Right lobe of liver (tissue), 6 donors: ENCODE measurements around the gene SLX4IP. TPM values are rescaled to one million over a fixed set of nuclear protein-coding genes. Genes with fewer than 3 reads are reported as not detected.

ENCODE experiments used
- ATAC-seq, 4 donors: fragments of 200-7000 bp; cut with Tn5 transposase; one replicate each; pipeline ENCODE4 v1.9.1; 2020; ENCODE audit warnings: mild to moderate bottlenecking in 4 of 4, moderate library complexity in 4 of 4
- DNase-seq, 3 donors: peaks; one replicate each; pipeline ENCODE4 v3.0.0-alpha.2; 2020
- H3K27ac ChIP-seq, 3 donors: fragments of 200-600 bp; one replicate each; pipeline ENCODE4 v1.8.0; 2022
- H3K27me3 ChIP-seq, 2 donors: fragments of 200-600 bp; one replicate each; pipeline ENCODE4 v1.8.0; 2022
- H3K36me3 ChIP-seq, 4 donors: fragments of 200-600 bp; sonication (generic) in 1 of 4; one replicate each; pipeline versions ENCODE4 v1.5.1 to v1.8.0; 2017 to 2022; ENCODE audit warnings: control low read depth in 1 of 4
- H3K4me1 ChIP-seq, 4 donors: fragments of 200-600 bp; sonication (generic) in 1 of 4; one replicate each; pipeline versions ENCODE4 v1.5.1 to v1.8.0; 2017 to 2022; ENCODE audit warnings: control low read depth in 1 of 4
- H3K4me3 ChIP-seq, 3 donors: fragments of 200-600 bp; one replicate each; pipeline ENCODE4 v1.8.0; 2022
- H3K9me3 ChIP-seq, 4 donors: fragments of 200-600 bp; sonication (generic) in 1 of 4; one replicate each; pipeline versions ENCODE4 v1.5.1 to v1.8.0; 2017 to 2022; ENCODE audit warnings: control low read depth in 1 of 4
- POLR2A ChIP-seq: fragments of 450-650 bp; IDR thresholded peaks from one replicate; pipeline ENCODE4 v1.6.1; 2017; ENCODE audit warnings: antibody characterized with exemption, mild to moderate bottlenecking
- WGBS: methylation state at CpG from one replicate; pipeline ENCODE4 v1.1.6; 2018; ENCODE audit warnings: low coverage, low lambda C conversion rate; ENCODE audit not compliant: insufficient coverage; ENCODE audit errors: missing lambda C conversion rate; 5-methylcytosine and 5-hydroxymethylcytosine counted together
- intact Hi-C, 2 donors: fragments of 100-400 bp; cut with DNase I; formaldehyde crosslinking; loops; one replicate each; pipeline versions ENCODE4 v1.11.2 to v1.14.1; 2022
- total RNA-seq, 6 experiments: library from RNA; depleted of rRNA in 2 of 6; stranded (reverse); fragments of >200 nt in 2 of 6; fragmentation: NEBNext Ultra II Directional in 3 of 6; extraction: Animal tissue kit (Norgen Biotek cat#: 25700) in 3 of 6; gene quantifications; one replicate each; pipeline versions ENCODE4 v1.1.0 to v1.2.4, GENCODE V29; 2016 to 2023
- TF ChIP-seq, protein P1 (sequence below), 4 donors: fragments of 200-600 bp in 3 of 4; fragments of 450-650 bp in 1 of 4; IDR thresholded peaks; one replicate each; pipeline versions ENCODE4 v1.5.1 to v1.8.0; 2016 to 2022; ENCODE audit warnings: antibody characterized with exemption in 4 of 4, mild to moderate bottlenecking in 2 of 4
- donor health status: DM: no; HTN: yes; CAD: no.
- donor health status: DM: no; HTN: no; CAD: no.
- donor health status: DM: no; HTN: no; CAD: no.
- donor health status: DM: no; HTN: yes; CAD: no.
- donor health status: DM: no; HTN: yes; CAD: no.

The SLX4IP gene
- total RNA-seq, 6 experiments from 2014 or later: 2.0 to 4.0 (median 3.5) TPM

DNA sequence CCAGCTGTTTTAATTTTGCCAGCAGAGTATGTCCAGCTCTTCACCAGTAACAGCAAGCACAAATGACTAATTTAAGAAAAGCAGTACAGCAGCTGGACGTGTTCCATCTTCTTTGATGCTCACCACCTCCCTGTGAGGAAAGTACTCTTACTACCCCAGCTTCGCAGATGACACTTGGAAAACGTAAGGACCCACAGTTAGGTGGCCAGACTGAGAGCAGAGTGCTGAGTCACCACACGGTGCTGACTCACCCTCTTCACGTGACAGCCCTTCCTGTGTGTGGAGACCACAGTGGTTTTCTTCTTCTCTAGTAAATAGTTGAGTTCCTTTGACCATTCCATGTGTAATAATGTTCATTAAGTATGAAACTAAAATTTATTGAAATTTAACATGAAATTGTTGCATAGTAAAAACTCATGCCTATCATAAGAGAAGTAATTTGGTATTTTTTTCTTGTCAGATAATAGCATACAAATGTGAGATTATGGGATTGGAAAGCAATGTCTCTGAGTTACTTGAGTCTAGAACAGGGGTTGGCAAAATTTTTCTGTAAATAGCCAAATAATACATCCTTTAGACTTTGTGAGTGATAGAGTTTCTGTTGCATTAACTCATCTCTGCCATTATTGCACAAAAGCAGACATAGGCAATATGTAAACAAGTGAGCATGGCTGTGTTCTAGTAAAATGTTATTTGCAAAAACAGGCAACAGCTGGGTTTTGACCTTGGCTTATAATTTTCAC lies 76.6 kb downstream of the SLX4IP start:
- no peak for TF ChIP-seq POLR2A
- TF ChIP-seq, protein P1, sequence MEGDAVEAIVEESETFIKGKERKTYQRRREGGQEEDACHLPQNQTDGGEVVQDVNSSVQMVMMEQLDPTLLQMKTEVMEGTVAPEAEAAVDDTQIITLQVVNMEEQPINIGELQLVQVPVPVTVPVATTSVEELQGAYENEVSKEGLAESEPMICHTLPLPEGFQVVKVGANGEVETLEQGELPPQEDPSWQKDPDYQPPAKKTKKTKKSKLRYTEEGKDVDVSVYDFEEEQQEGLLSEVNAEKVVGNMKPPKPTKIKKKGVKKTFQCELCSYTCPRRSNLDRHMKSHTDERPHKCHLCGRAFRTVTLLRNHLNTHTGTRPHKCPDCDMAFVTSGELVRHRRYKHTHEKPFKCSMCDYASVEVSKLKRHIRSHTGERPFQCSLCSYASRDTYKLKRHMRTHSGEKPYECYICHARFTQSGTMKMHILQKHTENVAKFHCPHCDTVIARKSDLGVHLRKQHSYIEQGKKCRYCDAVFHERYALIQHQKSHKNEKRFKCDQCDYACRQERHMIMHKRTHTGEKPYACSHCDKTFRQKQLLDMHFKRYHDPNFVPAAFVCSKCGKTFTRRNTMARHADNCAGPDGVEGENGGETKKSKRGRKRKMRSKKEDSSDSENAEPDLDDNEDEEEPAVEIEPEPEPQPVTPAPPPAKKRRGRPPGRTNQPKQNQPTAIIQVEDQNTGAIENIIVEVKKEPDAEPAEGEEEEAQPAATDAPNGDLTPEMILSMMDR (IDR thresholded peaks at IDR 0.05): no peak
- 17% methylated on average over 5 of the region's 5 CpGs for WGBS
- ATAC-seq: peak; percentile 88 to 96 (median 89)
- intact Hi-C loops: no loop called here
- DNase-seq: peak; percentile 76 to 79 (median 76)
- Histone ChIP-seq H3K27me3 (no peaks in the 10 kb centered on the region), H3K27ac (peak overlapping the region in 2 of 3 donors; percentile 33 to 42), H3K9me3 (no peaks in the 10 kb centered on the region), H3K4me3 (no peak overlapping the region), H3K36me3 (no peaks in the 10 kb centered on the region), H3K4me1 (peaks cover 0 to 26% (median 10%) of the 10 kb centered on the region in 4 donors)

DNA sequence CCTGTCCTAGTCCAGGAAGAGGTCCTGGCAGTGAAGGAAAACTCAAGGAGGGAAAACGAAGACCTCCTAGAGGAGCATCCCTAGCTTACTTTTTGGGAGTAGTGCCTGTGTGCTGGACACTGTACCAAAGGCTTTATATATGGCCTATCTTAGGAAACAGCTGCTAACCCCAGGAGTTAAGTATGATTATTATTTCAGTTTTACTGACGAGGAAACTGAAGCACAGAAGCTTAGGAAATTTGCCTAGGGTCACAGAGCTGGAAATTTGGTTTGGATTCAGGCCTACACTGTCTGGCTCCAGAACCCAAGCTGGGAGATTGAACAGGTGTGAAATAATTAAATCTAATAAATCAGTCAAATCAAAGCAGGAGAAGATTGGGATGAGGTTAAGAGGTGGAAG lies 78.0 kb downstream of the SLX4IP start:
- intact Hi-C loops: no loop called here
- H3K4me1 ChIP-seq: peaks cover 0 to 26% (median 8%) of the 10 kb centered on the region in 4 donors
- no peak overlapping the region for H3K27ac ChIP-seq
- WGBS: 57% methylated on average over 1 of the region's 2 CpGs
- ATAC-seq (no peak), DNase-seq (no peak)
- H3K36me3 ChIP-seq: no peaks in the 10 kb centered on the region
- no peaks in the 10 kb centered on the region for H3K27me3 ChIP-seq
- H3K9me3 ChIP-seq: no peaks in the 10 kb centered on the region
- no peak overlapping the region for H3K4me3 ChIP-seq
- TF ChIP-seq POLR2A: no peak
- TF ChIP-seq, protein P1 (IDR thresholded peaks at IDR 0.05): no peak

DNA sequence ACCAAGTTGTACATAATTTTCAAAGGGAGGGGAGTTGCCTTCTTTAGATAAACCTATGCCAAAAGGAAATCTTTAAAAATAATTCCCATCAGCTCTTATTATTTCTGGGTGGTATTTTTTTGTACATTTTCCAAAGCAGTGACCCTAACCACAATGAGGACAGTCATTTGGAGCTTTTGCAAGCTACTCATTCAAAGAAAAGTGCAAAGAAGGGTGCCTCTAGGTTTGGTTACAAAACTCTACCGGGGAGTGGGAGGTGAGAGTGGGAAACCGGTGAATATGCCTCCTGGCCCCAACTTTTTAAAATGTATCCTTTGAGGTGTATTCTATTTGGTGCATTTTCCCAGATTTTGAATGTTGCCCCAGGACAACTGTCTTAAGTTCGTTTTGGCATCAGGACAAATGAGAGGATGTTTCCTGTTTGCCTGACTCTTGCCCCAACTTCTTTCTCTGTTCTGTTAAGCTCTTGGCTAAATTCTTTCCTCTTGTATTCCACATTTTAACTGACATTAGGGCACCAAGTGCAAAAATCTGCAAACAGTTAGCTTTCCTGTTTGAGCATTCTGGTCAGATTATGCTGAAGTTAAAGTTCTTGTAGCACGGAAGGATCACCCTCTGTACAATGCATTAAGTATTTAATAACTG lies 78.9 kb downstream of the SLX4IP start:
- WGBS: 53% methylated on average over 4 of the region's 4 CpGs
- H3K36me3 ChIP-seq: no peaks in the 10 kb centered on the region
- intact Hi-C loops: no loop called here
- peaks cover 0 to 26% (median 7%) of the 10 kb centered on the region in 4 donors for H3K4me1 ChIP-seq
- peak in 1 of 4 donors; percentile 28 for ATAC-seq
- no peak for DNase-seq
- no peak overlapping the region for H3K4me3 ChIP-seq
- no peak for TF ChIP-seq POLR2A
- TF ChIP-seq, protein P1 (IDR thresholded peaks at IDR 0.05): no peak
- H3K9me3 ChIP-seq: no peaks in the 10 kb centered on the region
- no peaks in the 10 kb centered on the region for H3K27me3 ChIP-seq
- no peak overlapping the region for H3K27ac ChIP-seq

DNA sequence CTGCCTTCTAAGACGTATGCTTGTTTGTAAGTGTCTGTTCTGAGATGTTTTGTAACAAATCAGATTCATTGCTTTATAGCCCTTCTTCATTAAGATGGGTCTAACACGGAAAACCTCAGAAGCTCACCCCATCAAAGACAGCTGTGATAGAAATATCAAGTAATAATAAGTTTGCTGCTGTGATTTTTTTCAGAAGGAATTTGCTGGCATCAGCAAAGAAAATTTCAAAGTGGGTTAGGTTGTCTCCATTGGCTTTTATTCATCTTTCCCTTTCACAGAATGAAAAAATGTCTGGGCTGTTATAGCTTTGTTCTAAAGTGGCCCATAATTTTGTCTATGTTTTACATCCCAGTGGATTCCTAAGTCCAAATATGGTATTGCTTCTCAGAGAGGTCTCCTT lies 81.4 kb downstream of the SLX4IP start:
- no peaks in the 10 kb centered on the region for H3K27me3 ChIP-seq
- TF ChIP-seq POLR2A: no peak
- TF ChIP-seq, protein P1 (IDR thresholded peaks at IDR 0.05): no peak
- peaks cover 0 to 22% (median 6%) of the 10 kb centered on the region in 4 donors for H3K4me1 ChIP-seq
- intact Hi-C loops: no loop called here
- no peak overlapping the region for H3K4me3 ChIP-seq
- ATAC-seq: no peak
- DNase-seq: no peak
- 48% methylated on average over 2 of the region's 2 CpGs for WGBS
- no peak overlapping the region for H3K27ac ChIP-seq
- H3K36me3 ChIP-seq: no peaks in the 10 kb centered on the region
- no peaks in the 10 kb centered on the region for H3K9me3 ChIP-seq
